ENCODE measurements around the gene CACNA1D. TPM values are rescaled to one million over a fixed set of nuclear protein-coding genes. Genes with fewer than 3 reads are reported as not detected.

Gene CACNA1D
- total and polyA plus RNA-seq, 2 donors from 2014 or later, result 3.7 to 35.7 TPM

- Histone ChIP-seq H3K27me3 (ENCODE audit: control insufficient read depth, insufficient read depth, low read length) (no peaks in the 10 kb centered on the region), H3K4me3 (ENCODE audit: low read length in 3 of 3) (no peak overlapping the region), H3K4me1 (ENCODE audit: control insufficient read depth in 2 of 3, insufficient read depth in 2 of 3, low read depth in 1 of 3, low read length in 3 of 3) (peaks cover 0 to 3% (median 0%) of the 10 kb centered on the region in 3 donors), H3K9me3 (ENCODE audit: control insufficient read depth in 2 of 3, insufficient read depth in 1 of 3, low read length in 3 of 3) (no peaks in the 10 kb centered on the region), H3K27ac (ENCODE audit: low read depth in 2 of 2, low read length in 2 of 2) (no peak overlapping the region), H3K36me3 (ENCODE audit: control insufficient read depth in 2 of 3, insufficient read depth in 3 of 3, low read length in 3 of 3) (no peaks in the 10 kb centered on the region), H3K9ac (ENCODE audit: low read length in 3 of 3) (no peak overlapping the region)
- DNase-seq (peak in 1 of 5 donors; percentile 26), FAIRE-seq (no peak)
- no peak for TF ChIP-seq CTCF (IDR thresholded peaks at IDR 0.05; ENCODE audit: borderline replicate concordance, extremely low read depth, insufficient read depth)
- intact Hi-C loops (cut with DNase I), result no loop called here
Observed at GRCh38 chr3:53703630-53704362, 209.4 kb downstream of the CACNA1D start.

- H3K9ac ChIP-seq (ENCODE audit: low read length in 3 of 3), result no peak overlapping the region
- intact Hi-C loops (cut with DNase I), result no loop called here
- H3K27ac ChIP-seq (ENCODE audit: low read depth in 2 of 2, low read length in 2 of 2), result no peak overlapping the region
- H3K4me3 ChIP-seq (ENCODE audit: low read length in 3 of 3), result no peak overlapping the region
- DNase-seq (peak in 1 of 5 donors; percentile 19), FAIRE-seq (no peak)
- no peaks in the 10 kb centered on the region for H3K27me3 ChIP-seq (ENCODE audit: control insufficient read depth, insufficient read depth, low read length)
- H3K4me1 ChIP-seq (ENCODE audit: control insufficient read depth in 2 of 3, insufficient read depth in 2 of 3, low read depth in 1 of 3, low read length in 3 of 3), result peaks cover 0 to 3% (median 0%) of the 10 kb centered on the region in 3 donors
- no peaks in the 10 kb centered on the region for H3K36me3 ChIP-seq (ENCODE audit: control insufficient read depth in 2 of 3, insufficient read depth in 3 of 3, low read length in 3 of 3)
- no peaks in the 10 kb centered on the region for H3K9me3 ChIP-seq (ENCODE audit: control insufficient read depth in 2 of 3, insufficient read depth in 1 of 3, low read length in 3 of 3)
- TF ChIP-seq CTCF (IDR thresholded peaks at IDR 0.05; ENCODE audit: borderline replicate concordance, extremely low read depth, insufficient read depth), result no peak
Observed at GRCh38 chr3:53704363-53704725, 209.9 kb downstream of the CACNA1D start.

- H3K9me3 ChIP-seq (ENCODE audit: control insufficient read depth in 2 of 3, insufficient read depth in 1 of 3, low read length in 3 of 3), result no peaks in the 10 kb centered on the region
- H3K4me3 ChIP-seq (ENCODE audit: low read length in 3 of 3), result no peak overlapping the region
- no peak overlapping the region for H3K9ac ChIP-seq (ENCODE audit: low read length in 3 of 3)
- FAIRE-seq, result no peak
- no peak overlapping the region for H3K27ac ChIP-seq (ENCODE audit: low read depth in 2 of 2, low read length in 2 of 2)
- no peaks in the 10 kb centered on the region for H3K27me3 ChIP-seq (ENCODE audit: control insufficient read depth, insufficient read depth, low read length)
- peaks cover 0 to 3% (median 0%) of the 10 kb centered on the region in 3 donors for H3K4me1 ChIP-seq (ENCODE audit: control insufficient read depth in 2 of 3, insufficient read depth in 2 of 3, low read depth in 1 of 3, low read length in 3 of 3)
- intact Hi-C loops (cut with DNase I), result no loop called here
- no peaks in the 10 kb centered on the region for H3K36me3 ChIP-seq (ENCODE audit: control insufficient read depth in 2 of 3, insufficient read depth in 3 of 3, low read length in 3 of 3)
- TF ChIP-seq CTCF (IDR thresholded peaks at IDR 0.05; ENCODE audit: borderline replicate concordance, extremely low read depth, insufficient read depth), result no peak
- peak in 3 of 5 donors; percentile 42 to 68 (median 68) for DNase-seq
Observed at GRCh38 chr3:53705024-53705745, 210.8 kb downstream of the CACNA1D start.

Data from kidney (tissue), 14 donors.